ENCODE results near the gene SLC39A13.

The SLC39A13 gene

GRCh38 chr11:47394050-47394321 is 14.4 kb upstream of the SLC39A13 start:
- TF ChIP-seq, protein P1, sequence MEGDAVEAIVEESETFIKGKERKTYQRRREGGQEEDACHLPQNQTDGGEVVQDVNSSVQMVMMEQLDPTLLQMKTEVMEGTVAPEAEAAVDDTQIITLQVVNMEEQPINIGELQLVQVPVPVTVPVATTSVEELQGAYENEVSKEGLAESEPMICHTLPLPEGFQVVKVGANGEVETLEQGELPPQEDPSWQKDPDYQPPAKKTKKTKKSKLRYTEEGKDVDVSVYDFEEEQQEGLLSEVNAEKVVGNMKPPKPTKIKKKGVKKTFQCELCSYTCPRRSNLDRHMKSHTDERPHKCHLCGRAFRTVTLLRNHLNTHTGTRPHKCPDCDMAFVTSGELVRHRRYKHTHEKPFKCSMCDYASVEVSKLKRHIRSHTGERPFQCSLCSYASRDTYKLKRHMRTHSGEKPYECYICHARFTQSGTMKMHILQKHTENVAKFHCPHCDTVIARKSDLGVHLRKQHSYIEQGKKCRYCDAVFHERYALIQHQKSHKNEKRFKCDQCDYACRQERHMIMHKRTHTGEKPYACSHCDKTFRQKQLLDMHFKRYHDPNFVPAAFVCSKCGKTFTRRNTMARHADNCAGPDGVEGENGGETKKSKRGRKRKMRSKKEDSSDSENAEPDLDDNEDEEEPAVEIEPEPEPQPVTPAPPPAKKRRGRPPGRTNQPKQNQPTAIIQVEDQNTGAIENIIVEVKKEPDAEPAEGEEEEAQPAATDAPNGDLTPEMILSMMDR (IDR thresholded peaks at IDR 0.05; ENCODE audit: low read depth, low read length, missing control alignments) = no peak
- no peak overlapping the region for H3K4me3 ChIP-seq (replicated peaks; ENCODE audit: low read depth, low read length)
- no peak for DNase-seq (ENCODE audit: extremely low read depth, low read depth)

- TF ChIP-seq, protein P1 (IDR thresholded peaks at IDR 0.05; ENCODE audit: low read depth, low read length, missing control alignments) = no peak
- H3K4me3 ChIP-seq (replicated peaks; ENCODE audit: low read depth, low read length) = no peak overlapping the region
- DNase-seq (ENCODE audit: extremely low read depth, low read depth) = no peak
These were observed 13.8 kb upstream of the SLC39A13 start for GRCh38 chr11:47394322-47395222.

DNA sequence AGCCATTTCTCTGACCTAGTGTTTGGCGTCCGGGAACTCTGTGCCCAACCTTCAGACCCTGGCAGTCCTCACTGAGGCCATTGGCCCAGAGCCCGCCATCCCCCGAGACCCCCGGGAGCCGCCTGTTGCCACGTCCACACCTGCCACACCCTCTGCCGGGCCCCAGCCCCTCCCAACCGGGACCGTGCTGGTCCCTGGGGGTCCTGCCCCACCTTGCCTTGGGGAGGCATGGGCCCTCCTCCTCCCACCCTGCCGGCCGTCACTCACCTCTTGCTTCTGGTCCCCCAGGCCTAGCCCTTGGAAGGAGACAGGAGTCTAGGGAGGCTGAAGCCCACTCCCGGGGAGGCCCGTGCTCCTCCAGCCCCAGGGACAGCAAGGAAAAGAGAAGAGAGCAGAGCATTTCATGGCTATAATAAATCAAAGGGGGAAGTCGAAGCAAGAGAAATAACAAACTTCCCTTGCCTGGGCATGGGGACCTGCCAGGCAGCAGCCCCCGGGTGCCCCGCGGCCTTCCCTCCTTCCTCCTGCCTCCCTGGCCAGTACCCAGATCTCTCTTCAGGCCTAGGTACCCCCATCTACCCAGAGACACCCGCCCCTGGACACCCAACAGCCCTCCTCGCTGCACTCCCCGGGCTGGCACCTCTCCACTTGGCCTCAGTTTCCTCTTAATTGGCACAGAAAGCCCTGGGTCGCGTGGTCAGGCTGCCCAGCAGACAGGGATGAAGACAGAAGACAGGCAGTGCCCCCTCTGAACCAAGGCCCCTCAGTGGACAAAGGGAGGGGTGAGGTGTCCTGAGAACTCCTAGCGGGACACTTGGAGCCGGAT is 13.0 kb upstream of the SLC39A13 start:
- no peak for DNase-seq (ENCODE audit: extremely low read depth, low read depth)
- H3K4me3 ChIP-seq (replicated peaks; ENCODE audit: low read depth, low read length) = no peak overlapping the region
- TF ChIP-seq, protein P1 (IDR thresholded peaks at IDR 0.05; ENCODE audit: low read depth, low read length, missing control alignments) = no peak

GRCh38 chr11:47396049-47396320 is 12.4 kb upstream of the SLC39A13 start:
- H3K4me3 ChIP-seq (replicated peaks; ENCODE audit: low read depth, low read length) = no peak overlapping the region
- DNase-seq (ENCODE audit: extremely low read depth, low read depth) = no peak
- TF ChIP-seq, protein P1 (IDR thresholded peaks at IDR 0.05; ENCODE audit: low read depth, low read length, missing control alignments) = no peak

GRCh38 chr11:47398011-47398410 is 10.4 kb upstream of the SLC39A13 start:
- TF ChIP-seq, protein P1 (IDR thresholded peaks at IDR 0.05; ENCODE audit: low read depth, low read length, missing control alignments) = no peak

DNA sequence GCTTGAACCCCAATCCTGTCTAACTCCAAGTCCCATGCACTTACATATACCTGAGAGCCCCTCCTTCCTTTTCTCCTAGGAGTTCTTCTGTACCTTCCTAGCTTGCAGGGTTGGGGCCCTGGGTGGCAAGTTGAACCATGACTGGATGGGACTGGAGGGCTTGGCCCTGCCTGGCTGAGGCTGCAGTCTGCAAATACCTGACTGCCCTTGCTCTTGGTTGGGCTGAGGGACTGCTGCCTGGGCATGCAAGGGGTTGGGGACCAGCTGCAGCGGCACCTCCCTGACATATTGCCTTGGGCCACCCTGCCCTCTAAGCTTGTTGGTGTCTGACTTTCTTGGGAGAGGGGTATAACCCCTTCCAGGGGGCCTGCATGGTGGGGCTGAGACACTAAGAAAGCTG is 9.8 kb upstream of the SLC39A13 start:
- H3K4me3 ChIP-seq (replicated peaks; ENCODE audit: low read depth, low read length) = no peak overlapping the region
- no peak for DNase-seq (ENCODE audit: extremely low read depth, low read depth)
- TF ChIP-seq, protein P1 (IDR thresholded peaks at IDR 0.05; ENCODE audit: low read depth, low read length, missing control alignments) = no peak

More at GRCh38 chr11:47398011-47398410, 10.4 kb upstream of the SLC39A13 start:
- DNase-seq (ENCODE audit: extremely low read depth, low read depth) = no peak
- no peak overlapping the region for H3K4me3 ChIP-seq (replicated peaks; ENCODE audit: low read depth, low read length)

Measured in HFF-Myc (cell line).